Measurements from ENCODE around the gene HNF4A. TPM values are rescaled to one million over a fixed set of nuclear protein-coding genes. Genes with fewer than 3 reads are reported as not detected.

The HNF4A gene
- total and polyA plus RNA-seq, 2 of the 13 experiments (the other 11 are each of a cell fraction or from before 2014, with no cell fraction given) = 80.9 to 169 TPM

DNA sequence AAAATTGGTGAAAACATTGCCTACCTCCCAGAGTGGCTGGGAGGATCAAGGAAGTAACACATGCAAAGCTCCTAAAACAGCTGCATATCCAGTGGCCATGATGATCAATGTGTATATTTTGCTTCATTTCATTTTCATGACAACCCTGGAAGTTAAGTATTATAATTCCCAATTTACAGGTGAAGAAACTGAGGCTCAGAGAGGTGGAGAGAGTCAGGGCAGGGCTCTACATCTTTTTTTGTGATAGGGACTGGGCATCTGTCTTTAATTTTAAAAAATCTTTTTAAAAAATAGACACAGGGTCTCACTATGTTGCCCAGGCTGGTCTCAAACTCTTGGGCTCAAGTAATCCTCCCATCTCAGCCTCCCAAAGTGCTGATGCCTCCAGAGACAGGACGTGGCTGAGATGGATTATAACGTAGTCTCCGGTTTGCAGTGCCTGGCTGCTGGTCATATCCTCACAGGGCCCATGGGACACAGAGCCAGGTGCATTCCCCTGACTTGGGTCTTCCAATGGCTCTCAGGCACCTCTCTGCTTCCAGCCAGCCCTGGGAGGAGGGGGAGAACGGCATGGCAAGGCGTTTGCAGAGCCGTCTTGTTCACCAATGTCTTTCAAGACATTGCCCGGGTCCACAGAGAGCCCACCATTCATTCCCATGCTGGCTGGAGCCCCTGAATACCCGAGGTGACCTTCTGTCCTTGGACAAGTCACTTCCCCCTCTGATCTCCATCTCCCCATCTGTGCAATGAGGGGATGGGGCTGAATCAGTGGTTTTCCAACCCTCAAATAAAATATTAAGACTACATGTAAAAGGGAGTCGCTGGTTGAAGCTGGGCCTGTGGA lies 38.3 kb downstream of the HNF4A start (continued):
- TF ChIP-seq GABPB1 (CRISPR knock-in tag; IDR thresholded peaks at IDR 0.05) (no peak), ELF3 (CRISPR knock-in tag; IDR thresholded peaks at IDR 0.05) (no peak), EZH2 (conservative IDR thresholded peaks at IDR 0.05; ENCODE audit: low read depth, low read length) (no peak), HNRNPL (IDR thresholded peaks at IDR 0.05; ENCODE audit: low read depth, low read length) (no peak), ZNF24 (IDR thresholded peaks at IDR 0.05) (no peak), HES4 (CRISPR knock-in tag; IDR thresholded peaks at IDR 0.05; ENCODE audit: borderline replicate concordance) (no peak), ZNF496 (CRISPR knock-in tag; IDR thresholded peaks at IDR 0.05; ENCODE audit: insufficient replicate concordance) (no peak), ZNF891 (CRISPR knock-in tag; IDR thresholded peaks at IDR 0.05) (no peak; the same call in 1 of the 2 replicates), JARID2 (CRISPR knock-in tag; IDR thresholded peaks at IDR 0.05; ENCODE audit: insufficient replicate concordance) (no peak), ZNF776 (CRISPR knock-in tag; IDR thresholded peaks at IDR 0.05) (no peak), SMAD9 (CRISPR knock-in tag; IDR thresholded peaks at IDR 0.05) (peak; percentile 14; the same call in 1 of the 2 replicates), ZNF101 (CRISPR knock-in tag; IDR thresholded peaks at IDR 0.05; ENCODE audit: borderline replicate concordance, low read depth) (no peak), NFIC (IDR thresholded peaks at IDR 0.05; ENCODE audit: low read length) (no peak)
- TF ChIP-seq, protein P1, sequence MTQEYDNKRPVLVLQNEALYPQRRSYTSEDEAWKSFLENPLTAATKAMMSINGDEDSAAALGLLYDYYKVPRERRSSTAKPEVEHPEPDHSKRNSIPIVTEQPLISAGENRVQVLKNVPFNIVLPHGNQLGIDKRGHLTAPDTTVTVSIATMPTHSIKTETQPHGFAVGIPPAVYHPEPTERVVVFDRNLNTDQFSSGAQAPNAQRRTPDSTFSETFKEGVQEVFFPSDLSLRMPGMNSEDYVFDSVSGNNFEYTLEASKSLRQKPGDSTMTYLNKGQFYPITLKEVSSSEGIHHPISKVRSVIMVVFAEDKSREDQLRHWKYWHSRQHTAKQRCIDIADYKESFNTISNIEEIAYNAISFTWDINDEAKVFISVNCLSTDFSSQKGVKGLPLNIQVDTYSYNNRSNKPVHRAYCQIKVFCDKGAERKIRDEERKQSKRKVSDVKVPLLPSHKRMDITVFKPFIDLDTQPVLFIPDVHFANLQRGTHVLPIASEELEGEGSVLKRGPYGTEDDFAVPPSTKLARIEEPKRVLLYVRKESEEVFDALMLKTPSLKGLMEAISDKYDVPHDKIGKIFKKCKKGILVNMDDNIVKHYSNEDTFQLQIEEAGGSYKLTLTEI (CRISPR knock-in tag; conservative IDR thresholded peaks at IDR 0.05) = no peak
- TF ChIP-seq, protein P2, sequence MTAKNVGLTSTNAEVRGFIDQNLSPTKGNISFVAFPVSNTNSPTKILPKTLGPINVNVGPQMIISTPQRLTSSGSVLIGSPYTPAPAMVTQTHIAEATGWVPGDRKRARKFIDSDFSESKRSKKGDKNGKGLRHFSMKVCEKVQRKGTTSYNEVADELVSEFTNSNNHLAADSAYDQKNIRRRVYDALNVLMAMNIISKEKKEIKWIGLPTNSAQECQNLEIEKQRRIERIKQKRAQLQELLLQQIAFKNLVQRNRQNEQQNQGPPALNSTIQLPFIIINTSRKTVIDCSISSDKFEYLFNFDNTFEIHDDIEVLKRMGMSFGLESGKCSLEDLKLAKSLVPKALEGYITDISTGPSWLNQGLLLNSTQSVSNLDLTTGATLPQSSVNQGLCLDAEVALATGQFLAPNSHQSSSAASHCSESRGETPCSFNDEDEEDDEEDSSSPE (CRISPR knock-in tag; IDR thresholded peaks at IDR 0.05) = 0 out of 2 replicates have a peak, but pooled peaks have one; percentile 28
- TF ChIP-seq, protein P3, sequence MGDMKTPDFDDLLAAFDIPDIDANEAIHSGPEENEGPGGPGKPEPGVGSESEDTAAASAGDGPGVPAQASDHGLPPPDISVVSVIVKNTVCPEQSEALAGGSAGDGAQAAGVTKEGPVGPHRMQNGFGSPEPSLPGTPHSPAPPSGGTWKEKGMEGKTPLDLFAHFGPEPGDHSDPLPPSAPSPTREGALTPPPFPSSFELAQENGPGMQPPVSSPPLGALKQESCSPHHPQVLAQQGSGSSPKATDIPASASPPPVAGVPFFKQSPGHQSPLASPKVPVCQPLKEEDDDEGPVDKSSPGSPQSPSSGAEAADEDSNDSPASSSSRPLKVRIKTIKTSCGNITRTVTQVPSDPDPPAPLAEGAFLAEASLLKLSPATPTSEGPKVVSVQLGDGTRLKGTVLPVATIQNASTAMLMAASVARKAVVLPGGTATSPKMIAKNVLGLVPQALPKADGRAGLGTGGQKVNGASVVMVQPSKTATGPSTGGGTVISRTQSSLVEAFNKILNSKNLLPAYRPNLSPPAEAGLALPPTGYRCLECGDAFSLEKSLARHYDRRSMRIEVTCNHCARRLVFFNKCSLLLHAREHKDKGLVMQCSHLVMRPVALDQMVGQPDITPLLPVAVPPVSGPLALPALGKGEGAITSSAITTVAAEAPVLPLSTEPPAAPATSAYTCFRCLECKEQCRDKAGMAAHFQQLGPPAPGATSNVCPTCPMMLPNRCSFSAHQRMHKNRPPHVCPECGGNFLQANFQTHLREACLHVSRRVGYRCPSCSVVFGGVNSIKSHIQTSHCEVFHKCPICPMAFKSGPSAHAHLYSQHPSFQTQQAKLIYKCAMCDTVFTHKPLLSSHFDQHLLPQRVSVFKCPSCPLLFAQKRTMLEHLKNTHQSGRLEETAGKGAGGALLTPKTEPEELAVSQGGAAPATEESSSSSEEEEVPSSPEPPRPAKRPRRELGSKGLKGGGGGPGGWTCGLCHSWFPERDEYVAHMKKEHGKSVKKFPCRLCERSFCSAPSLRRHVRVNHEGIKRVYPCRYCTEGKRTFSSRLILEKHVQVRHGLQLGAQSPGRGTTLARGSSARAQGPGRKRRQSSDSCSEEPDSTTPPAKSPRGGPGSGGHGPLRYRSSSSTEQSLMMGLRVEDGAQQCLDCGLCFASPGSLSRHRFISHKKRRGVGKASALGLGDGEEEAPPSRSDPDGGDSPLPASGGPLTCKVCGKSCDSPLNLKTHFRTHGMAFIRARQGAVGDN (CRISPR knock-in tag; IDR thresholded peaks at IDR 0.05) = no peak
- TF ChIP-seq, protein P4, sequence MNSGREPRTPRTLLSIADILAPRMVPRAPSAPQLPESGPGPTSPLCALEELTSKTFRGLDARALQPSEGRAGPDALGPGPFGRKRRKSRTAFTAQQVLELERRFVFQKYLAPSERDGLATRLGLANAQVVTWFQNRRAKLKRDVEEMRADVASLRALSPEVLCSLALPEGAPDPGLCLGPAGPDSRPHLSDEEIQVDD (CRISPR knock-in tag; IDR thresholded peaks at IDR 0.05; ENCODE audit: borderline replicate concordance) = no peak
- TF ChIP-seq, protein P5, sequence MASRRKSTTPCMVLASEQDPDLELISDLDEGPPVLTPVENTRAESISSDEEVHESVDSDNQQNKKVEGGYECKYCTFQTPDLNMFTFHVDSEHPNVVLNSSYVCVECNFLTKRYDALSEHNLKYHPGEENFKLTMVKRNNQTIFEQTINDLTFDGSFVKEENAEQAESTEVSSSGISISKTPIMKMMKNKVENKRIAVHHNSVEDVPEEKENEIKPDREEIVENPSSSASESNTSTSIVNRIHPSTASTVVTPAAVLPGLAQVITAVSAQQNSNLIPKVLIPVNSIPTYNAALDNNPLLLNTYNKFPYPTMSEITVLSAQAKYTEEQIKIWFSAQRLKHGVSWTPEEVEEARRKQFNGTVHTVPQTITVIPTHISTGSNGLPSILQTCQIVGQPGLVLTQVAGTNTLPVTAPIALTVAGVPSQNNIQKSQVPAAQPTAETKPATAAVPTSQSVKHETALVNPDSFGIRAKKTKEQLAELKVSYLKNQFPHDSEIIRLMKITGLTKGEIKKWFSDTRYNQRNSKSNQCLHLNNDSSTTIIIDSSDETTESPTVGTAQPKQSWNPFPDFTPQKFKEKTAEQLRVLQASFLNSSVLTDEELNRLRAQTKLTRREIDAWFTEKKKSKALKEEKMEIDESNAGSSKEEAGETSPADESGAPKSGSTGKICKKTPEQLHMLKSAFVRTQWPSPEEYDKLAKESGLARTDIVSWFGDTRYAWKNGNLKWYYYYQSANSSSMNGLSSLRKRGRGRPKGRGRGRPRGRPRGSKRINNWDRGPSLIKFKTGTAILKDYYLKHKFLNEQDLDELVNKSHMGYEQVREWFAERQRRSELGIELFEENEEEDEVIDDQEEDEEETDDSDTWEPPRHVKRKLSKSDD (CRISPR knock-in tag; IDR thresholded peaks at IDR 0.05; ENCODE audit: low read depth) = 0 out of 2 replicates have a peak, but pooled peaks have one; percentile 4
